PC-9 (cell line): ENCODE results near the gene LTC4S. TPM values are rescaled to one million over a fixed set of nuclear protein-coding genes. Genes with fewer than 3 reads are reported as not detected.

ENCODE experiments used
- BruUV-seq: library from RNA; stranded (reverse); fragments of 400-500 nt; replicated peaks from 2 replicates; lab custom pipeline; 2021; lab: Mats Ljungman, UMichigan
- CTCF ChIA-PET: fragments of 300-600 bp; sonication (Branson Sonifier 250); formaldehyde crosslinking; loops from one replicate; lab custom pipeline; 2022; ENCODE audit warnings: antibody characterized with exemption; lab: Charles Lee
- POLR2A ChIA-PET: fragments of 300-600 bp; sonication (Branson Sonifier 250); formaldehyde crosslinking; loops from one replicate; lab custom pipeline; 2022; ENCODE audit warnings: antibody characterized with exemption; ENCODE audit not compliant: unreplicated experiment; lab: Charles Lee
- DNase-seq, 2 experiments: peaks; one replicate each; pipeline versions ENCODE4 v3.0.0 to v3.0.0-alpha.2; 2015 to 2022; ENCODE audit warnings: mixed read lengths in 1 of 2
- H2AFZ ChIP-seq: fragments of 200-600 bp; sonication (generic); 2 replicates; pipeline ENCODE4 v1.8.1; 2017; ENCODE audit warnings: antibody characterized with exemption
- H3F3A ChIP-seq: fragments of 200-600 bp; sonication (generic); 2 replicates; pipeline ENCODE4 v1.8.1; 2017; ENCODE audit warnings: antibody characterized with exemption, mild to moderate bottlenecking, low read depth; ENCODE audit not compliant: insufficient read depth
- H3K27ac ChIP-seq: fragments of 200-600 bp; sonication (generic); 2 replicates; pipeline ENCODE4 v1.6.1; 2016; ENCODE audit warnings: mixed run types
- H3K27me3 ChIP-seq: fragments of 200-600 bp; sonication (generic); 2 replicates; pipeline ENCODE4 v1.6.1; 2016; ENCODE audit warnings: low read depth, mixed run types; ENCODE audit not compliant: insufficient read depth
- H3K36me3 ChIP-seq: fragments of 200-600 bp; sonication (generic); 2 replicates; pipeline ENCODE4 v1.6.1; 2016; ENCODE audit warnings: low read depth, mixed run types
- H3K4me1 ChIP-seq: fragments of 200-600 bp; sonication (generic); replicated peaks from 2 replicates; pipeline ENCODE4 v1.6.1; 2016; ENCODE audit warnings: mixed run types; ENCODE audit not compliant: insufficient read depth
- H3K4me2 ChIP-seq: fragments of 200-600 bp; sonication (generic); 2 replicates; pipeline ENCODE4 v1.6.1; 2017; ENCODE audit warnings: mixed run types
- H3K4me3 ChIP-seq: fragments of 200-600 bp; sonication (generic); 2 replicates; pipeline ENCODE4 v1.6.1; 2016; ENCODE audit warnings: mixed run types
- H3K79me2 ChIP-seq: fragments of 200-600 bp; sonication (generic); 2 replicates; pipeline ENCODE4 v1.6.1; 2017; ENCODE audit warnings: low read depth, mixed run types
- H3K9me2 ChIP-seq: fragments of 200-600 bp; sonication (generic); 2 replicates; pipeline ENCODE4 v1.8.1; 2017; ENCODE audit warnings: mild to moderate bottlenecking; ENCODE audit not compliant: insufficient read depth
- H3K9me3 ChIP-seq: fragments of 200-600 bp; sonication (generic); 2 replicates; pipeline ENCODE4 v1.8.1; 2016; ENCODE audit warnings: low read depth; ENCODE audit not compliant: insufficient read depth
- H4K20me1 ChIP-seq: fragments of 200-600 bp; sonication (generic); 2 replicates; pipeline ENCODE4 v1.8.1; 2017; ENCODE audit not compliant: insufficient read depth
- CTCF ChIP-seq: fragments of 200-600 bp; sonication (generic); conservative IDR thresholded peaks from 2 replicates; pipeline ENCODE4 v1.6.1; 2017; ENCODE audit warnings: mixed run types, antibody characterized with exemption, mild to moderate bottlenecking, moderate library complexity
- EZH2 ChIP-seq: fragments of 200-600 bp; sonication (generic); IDR thresholded peaks from 2 replicates; pipeline ENCODE4 v1.8.0; 2017; ENCODE audit warnings: antibody characterized with exemption, low read depth
- intact Hi-C: fragments of 100-400 bp; cut with micrococcal nuclease; formaldehyde crosslinking; loops from one replicate; pipeline ENCODE4 v1.10.0; 2022; ENCODE audit not compliant: unreplicated experiment
- total RNA-seq: library from RNA; stranded (reverse); gene quantifications from 2 replicates; pipeline ENCODE4 v1.2.3, GENCODE V29; 2021

Gene LTC4S
- total RNA-seq, 1 experiment from 2014 or later, result 9.7 TPM

- no peak for TF ChIP-seq EZH2
- TF ChIP-seq CTCF, result no peak
- H3K27ac ChIP-seq, result no peak overlapping the region
- ChIA-PET CTCF (no interaction called here), POLR2A (no interaction called here)
- no peaks in the 10 kb centered on the region for H3K27me3 ChIP-seq
- intact Hi-C loops, result loop anchor here (5.0 kb wide), 2 partner anchors 38 to 177 kb away; partner anchors contain the start of gene HNRNPH1
- H3K79me2 ChIP-seq, result peaks cover 25% of the 10 kb centered on the region
- no peaks in the 10 kb centered on the region for H3K9me2 ChIP-seq
- H3K4me3 ChIP-seq, result no peak overlapping the region
- H4K20me1 ChIP-seq, result peaks cover 29% of the 10 kb centered on the region
- H3K9me3 ChIP-seq, result no peaks in the 10 kb centered on the region
- H3K4me1 ChIP-seq, result peaks cover 34% of the 10 kb centered on the region
- BruUV-seq, result no TSS peak
- H3K36me3 ChIP-seq, result no peaks in the 10 kb centered on the region; the same call in none of the 2 replicates
- DNase-seq, result no peak
- no peak overlapping the region for H2AFZ ChIP-seq
- H3K4me2 ChIP-seq, result no peak overlapping the region
- peaks cover 48% of the 10 kb centered on the region for H3F3A ChIP-seq
These were observed 5.2 kb downstream of the LTC4S start for GRCh38 chr5:179798771-179799643.

- H3K79me2 ChIP-seq, result peaks cover 29% of the 10 kb centered on the region
- peaks cover 35% of the 10 kb centered on the region for H4K20me1 ChIP-seq
- no peaks in the 10 kb centered on the region for H3K9me2 ChIP-seq
- no peaks in the 10 kb centered on the region; the same call in none of the 2 replicates for H3K36me3 ChIP-seq
- ChIA-PET POLR2A (no interaction called here), CTCF (no interaction called here)
- BruUV-seq, result no TSS peak
- intact Hi-C loops, result loop anchor here (5.0 kb wide), 2 partner anchors 38 to 177 kb away; partner anchors contain the start of gene HNRNPH1
- H3K27me3 ChIP-seq, result no peaks in the 10 kb centered on the region
- no peak for DNase-seq
- H3F3A ChIP-seq, result peaks cover 44% of the 10 kb centered on the region
- no peak overlapping the region for H3K4me3 ChIP-seq
- no peak overlapping the region for H2AFZ ChIP-seq
- H3K4me2 ChIP-seq, result no peak overlapping the region
- no peak overlapping the region for H3K27ac ChIP-seq
- no peaks in the 10 kb centered on the region for H3K9me3 ChIP-seq
- TF ChIP-seq CTCF (no peak), EZH2 (no peak)
- H3K4me1 ChIP-seq, result peaks cover 35% of the 10 kb centered on the region
These were observed 5.8 kb downstream of the LTC4S start for GRCh38 chr5:179799644-179799973.

GRCh38 chr5:179800071-179800695, 6.4 kb downstream of the LTC4S start:
- Histone ChIP-seq H3K9me3 (no peaks in the 10 kb centered on the region), H3K4me2 (no peak overlapping the region), H3K4me1 (peaks cover 33% of the 10 kb centered on the region), H3K4me3 (no peak overlapping the region), H3F3A (peaks cover 38% of the 10 kb centered on the region), H4K20me1 (peaks cover 41% of the 10 kb centered on the region), H3K36me3 (no peaks in the 10 kb centered on the region; the same call in none of the 2 replicates), H3K79me2 (peaks cover 34% of the 10 kb centered on the region), H3K27ac (no peak overlapping the region), H2AFZ (no peak overlapping the region), H3K27me3 (no peaks in the 10 kb centered on the region), H3K9me2 (no peaks in the 10 kb centered on the region)
- intact Hi-C loops, result loop anchor here (10.0 kb wide), 1 partner anchor 105 kb away; the partner anchor contains the start of gene TBC1D9B
- DNase-seq, result no peak
- ChIA-PET POLR2A (no interaction called here), CTCF (interaction anchor here (0.6 kb wide), 1 partner anchor 14 kb away, joined by 11 read pairs; no protein-coding TSS in a partner anchor)
- BruUV-seq, result no TSS peak
- TF ChIP-seq EZH2, result no peak
